Psoas muscle (tissue), 8 donors: ENCODE data around the gene WRAP73. TPM values are rescaled to one million over a fixed set of nuclear protein-coding genes. Genes with fewer than 3 reads are reported as not detected.
"Not testable (repeated sequence)": the region's sequence is repeated elsewhere in the genome, so short reads cannot be mapped to it uniquely, and the experiment has no call there.

Experiments
- ATAC-seq, 4 donors: fragments of 200-7000 bp; cut with Tn5 transposase; one replicate each; pipeline ENCODE4 v1.9.1; 2020; ENCODE audit warnings: moderate library complexity in 3 of 4, mild to moderate bottlenecking in 2 of 4
- DNase-seq, 2 donors: peaks; one replicate each; pipeline ENCODE4 v3.0.0-alpha.2; 2020
- H3K27ac ChIP-seq: fragments of 200-600 bp; one replicate; pipeline ENCODE4 v1.8.0; 2022
- H3K27me3 ChIP-seq, 3 donors: fragments of 200-600 bp in 1 of 3; one replicate each; pipeline versions ENCODE4 v1.6.1 to v1.8.0; 2013 to 2022; ENCODE audit warnings: low read length in 2 of 3, mild to moderate bottlenecking in 2 of 3, moderate library complexity in 1 of 3; ENCODE audit not compliant: insufficient read depth in 3 of 3
- H3K36me3 ChIP-seq, 2 donors: fragments of 200-600 bp in 1 of 2; one replicate each; pipeline versions ENCODE4 v1.6.1 to v1.8.0; 2013 to 2022; ENCODE audit warnings: low read depth in 1 of 2, mild to moderate bottlenecking in 1 of 2, moderate library complexity in 1 of 2; ENCODE audit not compliant: insufficient read depth in 1 of 2
- H3K4me1 ChIP-seq: fragments of 200-600 bp; one replicate; pipeline ENCODE4 v1.8.0; 2022
- H3K4me3 ChIP-seq: fragments of 200-600 bp; one replicate; pipeline ENCODE4 v1.8.0; 2022; ENCODE audit warnings: mild to moderate bottlenecking
- H3K9me3 ChIP-seq: fragments of 200-600 bp; one replicate; pipeline ENCODE4 v1.8.0; 2022
- CTCF ChIP-seq: fragments of 200-600 bp; IDR thresholded peaks from one replicate; pipeline ENCODE4 v1.8.0; 2022; ENCODE audit warnings: antibody characterized with exemption
- WGBS, 3 donors: extraction: QIAGEN DNeasy Blood & Tissue Kit; methylation state at CpG; one replicate each; pipeline versions ENCODE4 v1.1.6 to v1.1.7; 2013; 5-methylcytosine and 5-hydroxymethylcytosine counted together
- intact Hi-C, 2 donors: fragments of 100-400 bp; cut with DNase I; formaldehyde crosslinking; loops; one replicate each; pipeline versions ENCODE4 v1.11.0 to v1.14.2; 2022
- polyA plus RNA-seq, 3 donors: library from polyadenylated mRNA; stranded (reverse); fragments of 200-250 nt; gene quantifications; one replicate each; pipeline ENCODE4 v1.2.3, GENCODE V29; 2013
- total RNA-seq, 4 donors: library from RNA; stranded (reverse); fragmentation: NEBNext Ultra II Directional in 2 of 4; extraction: Animal tissue kit (Norgen Biotek cat#: 25700) in 2 of 4; gene quantifications; one replicate each; pipeline versions ENCODE4 v1.2.1 to v1.2.4, GENCODE V29; 2021 to 2023
- donor health status: healthy with polysubstance abuse.
- donor health status: DM: no; HTN: no; CAD: no; lungs with moderate emphysema.
- donor health status: Bipolar disorder and iron deficiency.
- donor health status: healthy.
- donor health status: DM: yes; HTN: yes; CAD: no.
- donor health status: DM: no; HTN: no; CAD: no.
- donor health status: DM: no; HTN: no; CAD: no.
- donor health status: DM: yes; HTN: yes; CAD: no.

Gene WRAP73
- total and polyA plus RNA-seq, 7 donors, result 10.8 to 21.8 (median 12.6) TPM

GRCh38 chr1:3585940-3586568, 63.8 kb downstream of the WRAP73 start:
- no peaks in the 10 kb centered on the region for H3K4me1 ChIP-seq
- DNase-seq (no peak), ATAC-seq (no peak)
- TF ChIP-seq CTCF, result no peak
- no peak overlapping the region for H3K4me3 ChIP-seq
- no peaks in the 10 kb centered on the region for H3K9me3 ChIP-seq
- H3K27me3 ChIP-seq, result peaks cover 0 to 4% (median 0%) of the 10 kb centered on the region in 3 donors
- no peak overlapping the region for H3K27ac ChIP-seq
- H3K36me3 ChIP-seq, result no peaks in the 10 kb centered on the region
- WGBS, 3 donors, result 89 to 91% (median 90%) methylated on average over 19 of the region's 19 CpGs
- intact Hi-C loops, result no loop called here

GRCh38 chr1:3585353-3585868, 64.5 kb downstream of the WRAP73 start:
- H3K9me3 ChIP-seq, H3K4me3 ChIP-seq, DNase-seq, intact Hi-C loops, H3K4me1 ChIP-seq, H3K27me3 ChIP-seq, H3K36me3 ChIP-seq, ATAC-seq, H3K27ac ChIP-seq: not testable (repeated sequence)
- WGBS, 3 donors, result 65 to 73% (median 66%) methylated on average over 6 of the region's 6 CpGs

DNA sequence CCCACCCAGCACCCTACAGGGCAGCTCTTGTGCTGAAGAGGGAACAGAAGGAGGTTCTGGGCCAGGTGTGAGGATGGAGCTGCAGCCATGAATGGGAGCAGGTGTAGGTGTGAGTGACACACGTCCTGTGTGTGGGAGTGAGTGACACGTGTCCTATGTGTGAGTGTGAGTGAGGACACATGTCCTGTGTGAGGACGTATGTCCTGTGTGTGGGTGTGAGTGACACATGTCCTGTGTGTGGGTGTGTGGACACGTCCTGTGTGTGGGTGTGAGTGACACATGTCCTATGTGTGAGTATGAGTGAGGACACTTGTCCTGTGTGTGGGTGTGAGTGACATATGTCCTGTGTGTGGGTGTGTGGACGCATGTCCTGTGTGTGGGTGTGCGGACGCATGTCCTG, 65.0 kb downstream of the WRAP73 start:
- 82 to 90% (median 86%) methylated on average over 7 of the region's 7 CpGs for WGBS, 3 donors
- no peaks in the 10 kb centered on the region for H3K36me3 ChIP-seq
- no peak overlapping the region for H3K27ac ChIP-seq
- DNase-seq (no peak), ATAC-seq (no peak)
- TF ChIP-seq CTCF, result no peak
- intact Hi-C loops, result no loop called here
- no peak overlapping the region for H3K4me3 ChIP-seq
- H3K4me1 ChIP-seq, result no peaks in the 10 kb centered on the region
- no peaks in the 10 kb centered on the region for H3K9me3 ChIP-seq
- H3K27me3 ChIP-seq, result peaks cover 0 to 9% (median 0%) of the 10 kb centered on the region in 3 donors

- DNase-seq, H3K36me3 ChIP-seq, H3K27ac ChIP-seq, H3K9me3 ChIP-seq, H3K4me1 ChIP-seq, H3K4me3 ChIP-seq, intact Hi-C loops, ATAC-seq: not testable (repeated sequence)
- whole genome bisulfite sequencing, 3 donors, result 54 to 71% (median 60%) methylated on average over 18 to 20 of the region's 21 CpGs
- H3K27me3 ChIP-seq, result peaks cover 0 to 15% (median 2%) of the 10 kb centered on the region in 3 donors
These were observed 66.2 kb downstream of the WRAP73 start for GRCh38 chr1:3583751-3584150.

DNA sequence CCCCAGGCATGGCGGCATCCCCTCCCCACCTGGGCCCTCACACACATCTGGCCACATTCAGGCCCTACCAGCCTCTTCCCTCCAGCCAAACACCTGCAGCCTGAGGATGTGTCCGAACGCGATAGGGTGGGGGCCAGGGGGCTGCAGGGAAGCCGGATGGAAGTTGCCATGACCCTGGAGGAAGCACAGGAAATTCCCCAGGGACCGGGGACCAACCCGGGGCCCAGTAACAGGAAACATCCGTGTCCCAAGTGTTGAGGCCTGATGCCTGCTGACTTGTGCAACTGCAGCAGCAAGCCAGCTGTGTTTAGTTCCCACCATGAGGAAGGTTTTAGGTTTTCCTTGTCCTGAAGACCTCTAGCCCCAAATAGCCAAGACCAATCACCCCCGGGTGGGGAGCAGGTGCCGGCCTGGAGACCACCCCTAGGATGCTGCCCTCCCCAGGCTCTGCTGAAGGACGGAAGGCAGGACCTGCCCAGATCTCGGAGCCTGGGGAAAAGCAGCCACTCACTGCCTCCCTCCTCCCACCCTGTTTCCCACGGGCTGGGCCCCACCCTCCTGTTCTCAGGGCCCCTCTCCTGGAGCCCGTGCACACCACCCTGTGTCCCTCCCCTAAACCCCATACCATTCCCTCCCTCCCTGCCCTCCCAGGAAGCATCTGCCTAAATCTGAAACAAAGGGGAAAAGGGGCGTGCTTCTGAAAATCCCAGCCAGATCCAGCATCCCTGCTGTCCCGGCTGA, 68.4 kb downstream of the WRAP73 start:
- TF ChIP-seq CTCF, result no peak
- no peaks in the 10 kb centered on the region for H3K9me3 ChIP-seq
- no peak overlapping the region for H3K4me3 ChIP-seq
- peaks cover 0 to 31% (median 2%) of the 10 kb centered on the region in 3 donors for H3K27me3 ChIP-seq
- DNase-seq, result no peak
- H3K27ac ChIP-seq, result no peak overlapping the region
- 39 to 51% (median 47%) methylated on average over 16 of the region's 16 CpGs for WGBS, 3 donors
- H3K4me1 ChIP-seq, result no peaks in the 10 kb centered on the region
- no peaks in the 10 kb centered on the region for H3K36me3 ChIP-seq
- intact Hi-C loops, result loop anchor here in 1 of 2 donors (1.0 kb wide), 1 partner anchor 25 kb away; no protein-coding TSS in a partner anchor
- ATAC-seq, result no peak

Other genes starting within 250 kb of the WRAP73 start
- under 1 TPM; 0.29 to 0.56 (median 0.49) TPM for gene ARHGEF16, start 195.4 kb downstream of the WRAP73 start, total RNA-seq
- gene ARHGEF16, start 195.4 kb downstream of the WRAP73 start, polyA plus RNA-seq, result under 1 TPM; 0.29 to 0.55 (median 0.52) TPM
- 1 to 10 TPM; 3.7 to 5.5 (median 4.5) TPM for gene MEGF6, start 38.6 kb downstream of the WRAP73 start, total RNA-seq
- 1 to 10 TPM in 2 of 3 donors, under 1 TPM in 1; 0.67 to 2.4 (median 1.6) TPM for gene MEGF6, start 38.6 kb downstream of the WRAP73 start, polyA plus RNA-seq
- 10 to 100 TPM; 37.9 to 49.2 (median 39.2) TPM for gene TPRG1L, start 25.1 kb downstream of the WRAP73 start, total RNA-seq
- 10 to 100 TPM; 33.9 to 66.4 (median 45.0) TPM for gene TPRG1L, start 25.1 kb downstream of the WRAP73 start, polyA plus RNA-seq
- gene TP73, start 2.4 kb upstream of the WRAP73 start, total RNA-seq, result under 1 TPM in 1 of 4 donors, not detected in 3; 0.13 TPM
- gene TP73, start 2.4 kb upstream of the WRAP73 start, polyA plus RNA-seq, result under 1 TPM in 2 of 3 donors, not detected in 1; under 0.01 to 0.01 TPM
- under 1 TPM in 2 of 4 donors, not detected in 2; 0.16 to 0.17 TPM for gene CCDC27, start 102.3 kb upstream of the WRAP73 start, total RNA-seq
- under 1 TPM in 2 of 3 donors, not detected in 1; 0.03 to 0.04 TPM for gene CCDC27, start 102.3 kb upstream of the WRAP73 start, polyA plus RNA-seq
- gene SMIM1, start 122.6 kb upstream of the WRAP73 start, total RNA-seq, result 1 to 10 TPM; 1.1 to 2.1 (median 1.5) TPM
- gene SMIM1, start 122.6 kb upstream of the WRAP73 start, polyA plus RNA-seq, result 1 to 10 TPM in 1 of 3 donors, under 1 TPM in 2; 0.57 to 1.4 (median 0.60) TPM
- 100 to 1,000 TPM in 1 of 4 donors, 10 to 100 TPM in 3; 93.9 to 126 (median 97.3) TPM for gene LRRC47, start 146.4 kb upstream of the WRAP73 start, total RNA-seq
- gene LRRC47, start 146.4 kb upstream of the WRAP73 start, polyA plus RNA-seq, result 10 to 100 TPM; 44.3 to 92.5 (median 57.6) TPM
- 10 to 100 TPM; 28.3 to 37.7 (median 34.4) TPM for gene CEP104, start 207.1 kb upstream of the WRAP73 start, total RNA-seq
- gene CEP104, start 207.1 kb upstream of the WRAP73 start, polyA plus RNA-seq, result 10 to 100 TPM in 2 of 3 donors, 1 to 10 TPM in 1; 9.0 to 31.3 (median 11.1) TPM
- 1 to 10 TPM; 1.1 to 2.4 (median 1.8) TPM for gene DFFB, start 207.4 kb upstream of the WRAP73 start, total RNA-seq
- gene DFFB, start 207.4 kb upstream of the WRAP73 start, polyA plus RNA-seq, result 1 to 10 TPM; 1.3 to 1.9 (median 1.9) TPM